K562 (cell line): Measurements from ENCODE around the gene CDYL2.

Source experiments
- BRCA1 ChIP-seq, 2 experiments: fragments of 450-650 bp in 1 of 2; sonication (generic) in 1 of 2; formaldehyde crosslinking in 1 of 2; IDR thresholded peaks; 2 replicates each; pipeline versions ENCODE4 v1.5.0 to v1.6.1; 2017 to 2020; ENCODE audit warnings: mild to moderate bottlenecking in 1 of 2, missing genetic modification reagents in 1 of 2
- EZH2 ChIP-seq: IDR thresholded peaks from 2 replicates; pipeline ENCODE4 v1.6.1; 2012; ENCODE audit warnings: low read depth, mild to moderate bottlenecking, inconsistent platforms, low read length, borderline replicate concordance
- NFIX ChIP-seq: fragments of 250-450 bp; sonication (Bioruptor Pico); IDR thresholded peaks from 2 replicates; pipeline ENCODE4 v1.4.0; 2020; ENCODE audit warnings: low read depth, mild to moderate bottlenecking, moderate library complexity
- NR2C2 ChIP-seq, 2 experiments: fragments of 200-800 bp in 1 of 2; sonication (Bioruptor generic) in 1 of 2; sonication (generic) in 1 of 2; formaldehyde crosslinking in 1 of 2; IDR thresholded peaks; 2 replicates each; pipeline versions ENCODE4 v1.6.1 to v1.8.0; 2016 to 2022; ENCODE audit warnings: mild to moderate bottlenecking in 1 of 2, missing compliant biosample characterization in 1 of 2, missing genetic modification characterization in 1 of 2, missing genetic modification reagents in 1 of 2
- POLR2A ChIP-seq: fragments of 450-650 bp; conservative IDR thresholded peaks from 2 replicates; pipeline ENCODE4 v1.6.1; 2016
- SP1 ChIP-seq: sonication (generic); formaldehyde crosslinking; IDR thresholded peaks from 2 replicates; pipeline ENCODE4 v1.8.1; 2022; ENCODE audit warnings: mild to moderate bottlenecking, missing genetic modification reagents
- TCF7 ChIP-seq: sonication (generic); IDR thresholded peaks from 2 replicates; pipeline ENCODE4 v1.6.1; 2016; ENCODE audit warnings: antibody characterized with exemption, borderline replicate concordance
- U2AF1 ChIP-seq: fragments of 200-400 bp; formaldehyde crosslinking; optimal IDR thresholded peaks from 2 replicates; pipeline ENCODE3; 2017; ENCODE audit warnings: mild to moderate bottlenecking, low read depth, low read length, moderate library complexity
- ZNF133 ChIP-seq: fragments of 250-450 bp; sonication (Bioruptor Pico); IDR thresholded peaks from 2 replicates; pipeline ENCODE4 v1.4.0; 2020; ENCODE audit warnings: mild to moderate bottlenecking
- TF ChIP-seq, protein P1 (sequence below), 3 experiments: IDR thresholded peaks in 2 of 3; conservative IDR thresholded peaks in 1 of 3; 2 replicates each; pipeline ENCODE4 v1.5.1; 2011 to 2012; ENCODE audit warnings: low read length in 3 of 3, mild to moderate bottlenecking in 3 of 3, control low read depth in 2 of 3, improper control_type of control experiment in 1 of 3, inconsistent platforms in 1 of 3, low read depth in 1 of 3, mixed read lengths in 1 of 3, moderate library complexity in 1 of 3; ENCODE audit not compliant: insufficient read depth in 2 of 3
- TF ChIP-seq, protein P2 (sequence below): fragments of 450-650 bp; formaldehyde crosslinking; IDR thresholded peaks from 2 replicates; pipeline ENCODE4 v1.4.0; 2022; ENCODE audit warnings: missing genetic modification characterization

DNA sequence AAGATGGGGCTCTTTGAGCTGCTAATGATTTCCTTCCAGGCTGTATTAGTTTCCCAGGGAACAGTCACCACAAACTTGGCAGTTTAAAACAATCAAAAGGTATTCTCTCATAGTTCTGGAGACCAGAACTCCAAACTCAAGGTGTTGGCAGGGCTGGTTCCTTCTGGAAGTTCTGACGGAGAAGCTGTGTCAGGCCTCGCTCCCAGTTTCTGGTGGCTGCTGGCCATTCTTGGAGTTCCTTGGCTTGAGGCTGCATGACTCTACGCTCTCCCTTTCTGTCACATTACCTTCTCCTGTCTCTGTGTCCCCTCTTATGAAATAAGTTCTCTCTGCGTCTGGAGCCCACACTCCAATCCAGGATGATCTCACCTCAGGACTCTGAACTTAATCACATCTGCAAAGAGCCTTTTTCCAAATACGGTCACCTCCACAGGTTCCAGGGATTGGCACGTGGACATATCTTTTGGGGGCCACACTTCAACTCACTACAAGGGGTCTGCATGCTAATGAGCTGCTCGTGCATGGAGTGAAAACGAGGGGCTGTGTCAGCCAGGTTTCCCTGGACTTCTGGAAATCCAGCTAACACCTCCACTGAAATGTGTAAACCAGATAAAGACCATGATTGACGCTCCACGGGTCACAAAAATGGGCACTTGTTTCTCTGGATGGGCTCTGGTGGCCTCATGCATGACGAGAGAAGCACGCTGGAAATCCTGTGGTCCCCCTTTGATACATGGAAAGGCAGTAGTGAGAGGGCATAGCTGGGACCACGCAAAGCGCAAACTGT lies 185.3 kb downstream of the CDYL2 start:
- TF ChIP-seq, protein P1, sequence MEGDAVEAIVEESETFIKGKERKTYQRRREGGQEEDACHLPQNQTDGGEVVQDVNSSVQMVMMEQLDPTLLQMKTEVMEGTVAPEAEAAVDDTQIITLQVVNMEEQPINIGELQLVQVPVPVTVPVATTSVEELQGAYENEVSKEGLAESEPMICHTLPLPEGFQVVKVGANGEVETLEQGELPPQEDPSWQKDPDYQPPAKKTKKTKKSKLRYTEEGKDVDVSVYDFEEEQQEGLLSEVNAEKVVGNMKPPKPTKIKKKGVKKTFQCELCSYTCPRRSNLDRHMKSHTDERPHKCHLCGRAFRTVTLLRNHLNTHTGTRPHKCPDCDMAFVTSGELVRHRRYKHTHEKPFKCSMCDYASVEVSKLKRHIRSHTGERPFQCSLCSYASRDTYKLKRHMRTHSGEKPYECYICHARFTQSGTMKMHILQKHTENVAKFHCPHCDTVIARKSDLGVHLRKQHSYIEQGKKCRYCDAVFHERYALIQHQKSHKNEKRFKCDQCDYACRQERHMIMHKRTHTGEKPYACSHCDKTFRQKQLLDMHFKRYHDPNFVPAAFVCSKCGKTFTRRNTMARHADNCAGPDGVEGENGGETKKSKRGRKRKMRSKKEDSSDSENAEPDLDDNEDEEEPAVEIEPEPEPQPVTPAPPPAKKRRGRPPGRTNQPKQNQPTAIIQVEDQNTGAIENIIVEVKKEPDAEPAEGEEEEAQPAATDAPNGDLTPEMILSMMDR (IDR thresholded peaks at IDR 0.05 in 2 of 3, conservative IDR thresholded peaks at IDR 0.05 in 1 of 3; ENCODE audit: insufficient read depth in 2 of 3, low read depth in 1 of 3, low read length in 3 of 3), result no peak
- TF ChIP-seq POLR2A (no peak), BRCA1 (IDR thresholded peaks at IDR 0.05) (no peak), BRCA1 (CRISPR knock-in tag; IDR thresholded peaks at IDR 0.05) (no peak), TCF7 (no peak), SP1 (CRISPR knock-in tag) (no peak), NR2C2 (CRISPR knock-in tag; IDR thresholded peaks at IDR 0.05) (no peak), NR2C2 (tag; IDR thresholded peaks at IDR 0.05) (no peak), ZNF133 (CRISPR knock-in tag) (no peak), NFIX (CRISPR knock-in tag) (no peak), EZH2 (no peak), U2AF1 (no peak)
- TF ChIP-seq, protein P2, sequence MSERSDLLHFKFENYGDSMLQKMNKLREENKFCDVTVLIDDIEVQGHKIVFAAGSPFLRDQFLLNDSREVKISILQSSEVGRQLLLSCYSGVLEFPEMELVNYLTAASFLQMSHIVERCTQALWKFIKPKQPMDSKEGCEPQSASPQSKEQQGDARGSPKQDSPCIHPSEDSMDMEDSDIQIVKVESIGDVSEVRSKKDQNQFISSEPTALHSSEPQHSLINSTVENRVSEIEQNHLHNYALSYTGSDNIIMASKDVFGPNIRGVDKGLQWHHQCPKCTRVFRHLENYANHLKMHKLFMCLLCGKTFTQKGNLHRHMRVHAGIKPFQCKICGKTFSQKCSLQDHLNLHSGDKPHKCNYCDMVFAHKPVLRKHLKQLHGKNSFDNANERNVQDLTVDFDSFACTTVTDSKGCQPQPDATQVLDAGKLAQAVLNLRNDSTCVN, result no peak
